Lung (tissue), 12 donors: ENCODE measurements around the gene CACNA1S. TPM values are rescaled to one million over a fixed set of nuclear protein-coding genes. Genes with fewer than 3 reads are reported as not detected.

ENCODE experiments used
- ATAC-seq: fragments of 200-7000 bp; cut with Tn5 transposase; one replicate; pipeline ENCODE4 v1.9.1; 2020; ENCODE audit warnings: moderate number of reproducible peaks; ENCODE audit not compliant: insufficient read depth, low FRiP score
- DNase-seq, 3 donors: peaks; one replicate each; pipeline ENCODE4 v3.0.0-alpha.2; 2013 to 2017
- H3K27ac ChIP-seq, 2 donors: one replicate each; pipeline ENCODE4 v1.5.1; 2013; ENCODE audit warnings: mild to moderate bottlenecking in 2 of 2, moderate library complexity in 2 of 2, control low read depth in 1 of 2, inconsistent platforms in 1 of 2, low read depth in 1 of 2, low read length in 1 of 2
- H3K27me3 ChIP-seq, 3 donors: one replicate each; pipeline ENCODE4 v1.5.1; 2013; ENCODE audit warnings: low read length in 2 of 3; ENCODE audit not compliant: control insufficient read depth in 3 of 3, insufficient read depth in 3 of 3
- H3K36me3 ChIP-seq, 4 donors: one replicate each; pipeline ENCODE4 v1.5.1; 2013; ENCODE audit warnings: low read length in 4 of 4, mild to moderate bottlenecking in 1 of 4, moderate library complexity in 1 of 4; ENCODE audit not compliant: control insufficient read depth in 4 of 4, insufficient read depth in 4 of 4
- H3K4me1 ChIP-seq, 5 donors: one replicate each; pipeline ENCODE4 v1.5.1; 2013; ENCODE audit warnings: low read length in 5 of 5, mild to moderate bottlenecking in 2 of 5, moderate library complexity in 1 of 5; ENCODE audit not compliant: control insufficient read depth in 5 of 5, insufficient read depth in 5 of 5
- H3K4me3 ChIP-seq: one replicate; pipeline ENCODE4 v1.5.1; 2013; ENCODE audit warnings: mild to moderate bottlenecking, control low read depth, moderate library complexity
- H3K9ac ChIP-seq, 2 donors: one replicate each; pipeline ENCODE4 v1.5.1; 2013; ENCODE audit warnings: low read length in 2 of 2, control low read depth in 1 of 2; ENCODE audit not compliant: insufficient read depth in 1 of 2
- H3K9me3 ChIP-seq, 4 donors: one replicate each; pipeline ENCODE4 v1.5.1; 2013; ENCODE audit warnings: low read length in 3 of 4, mild to moderate bottlenecking in 1 of 4, moderate library complexity in 1 of 4; ENCODE audit not compliant: control insufficient read depth in 4 of 4, insufficient read depth in 3 of 4
- CTCF ChIP-seq: IDR thresholded peaks from 2 replicates; pipeline ENCODE4 v1.5.1; 2012; ENCODE audit warnings: mild to moderate bottlenecking; ENCODE audit errors: control extremely low read depth, extremely low read depth
- WGBS, 2 donors: extraction: QIAGEN DNeasy Blood & Tissue Kit; methylation state at CpG; one replicate each; pipeline ENCODE4 v1.1.7; 2013; 5-methylcytosine and 5-hydroxymethylcytosine counted together
- polyA plus RNA-seq, 2 donors: library from polyadenylated mRNA; stranded (reverse); fragments of 200-250 nt; gene quantifications; one replicate each; pipeline ENCODE4 v1.2.1, GENCODE V29; 2013
- total RNA-seq, 2 donors: library from RNA; depleted of rRNA in 1 of 2; stranded (reverse); fragments of >200 nt in 1 of 2; gene quantifications; one replicate each; pipeline ENCODE4 v1.2.1, GENCODE V29; 2014 to 2021
- donor health status: control.
- donor health status: control.
- donor health status: Bipolar disorder and iron deficiency.
- donor health status: healthy.
- donor health status: DM: yes; HTN: yes; CAD: no.

CACNA1S gene
- total and polyA plus RNA-seq, 4 donors, result 0.01 to 0.20 (median 0.02) TPM; not detected in 1

- peaks cover 5 to 82% (median 29%) of the 10 kb centered on the region in 5 donors for H3K4me1 ChIP-seq
- no peak overlapping the region for H3K4me3 ChIP-seq
- H3K27me3 ChIP-seq, result no peaks in the 10 kb centered on the region
- DNase-seq (peak in 1 of 3 donors; percentile 45), ATAC-seq (no peak)
- no peaks in the 10 kb centered on the region for H3K9me3 ChIP-seq
- TF ChIP-seq CTCF, result no peak
- no peak overlapping the region for H3K27ac ChIP-seq
- no peaks in the 10 kb centered on the region for H3K36me3 ChIP-seq
- no peak overlapping the region for H3K9ac ChIP-seq
- 37 to 46% methylated on average over 17 of the region's 17 CpGs for whole genome bisulfite sequencing, 2 donors
Observed at GRCh38 chr1:201023920-201024624, 88.2 kb downstream of the CACNA1S start.

GRCh38 chr1:201023517-201023902 lies 88.7 kb downstream of the CACNA1S start, which contains the start of gene KIF21B:
TSS of gene KIF21B (minus strand) at chr1:201023714. CDS start at chr1:201023383, 331 bp downstream.
- WGBS, 2 donors, result 0 to 1% methylated on average over 18 to 53 of the region's 53 CpGs
- no peaks in the 10 kb centered on the region for H3K9me3 ChIP-seq
- ATAC-seq, result peak; percentile 79
- peak; percentile 88 to 92 (median 90) for DNase-seq
- H3K27ac ChIP-seq, result peak within 1 kb of the TSS in 1 of 2 donors; percentile 18
- no peaks in the 10 kb centered on the region for H3K36me3 ChIP-seq
- H3K27me3 ChIP-seq, result no peaks in the 10 kb centered on the region
- H3K9ac ChIP-seq, result peak within 1 kb of the TSS; percentile 18 to 72
- H3K4me3 ChIP-seq, result peak within 1 kb of the TSS; percentile 58
- H3K4me1 ChIP-seq, result peaks cover 5 to 77% (median 24%) of the 10 kb centered on the region in 5 donors
- TF ChIP-seq CTCF, result no peak

- Histone ChIP-seq H3K36me3 (no peaks in the 10 kb centered on the region), H3K9ac (peak overlapping the region; percentile 18 to 72), H3K9me3 (no peaks in the 10 kb centered on the region), H3K27me3 (no peaks in the 10 kb centered on the region), H3K27ac (peak overlapping the region in 1 of 2 donors; percentile 18), H3K4me3 (peak overlapping the region; percentile 58), H3K4me1 (peaks cover 5 to 75% (median 27%) of the 10 kb centered on the region in 5 donors)
- 4% methylated on average over 38 to 56 of the region's 56 CpGs for WGBS, 2 donors
- ATAC-seq (no peak), DNase-seq (peak; percentile 40 to 56 (median 51))
- TF ChIP-seq CTCF, result no peak
Observed at GRCh38 chr1:201022820-201023516, 89.3 kb downstream of the CACNA1S start.
